K562 (cell line): ENCODE results near the gene PEDS1. TPM values are rescaled to one million over a fixed set of nuclear protein-coding genes. Genes with fewer than 3 reads are reported as not detected.

Experiments used
- BACH1 ChIP-seq: fragments of 200-800 bp; sonication (Bioruptor generic); IDR thresholded peaks from 2 replicates; pipeline ENCODE4 v1.6.1; 2016; ENCODE audit warnings: missing genetic modification characterization, missing compliant biosample characterization
- CAMTA2 ChIP-seq: fragments of 250-450 bp; sonication (Bioruptor Pico); conservative IDR thresholded peaks from 2 replicates; pipeline ENCODE4 v1.5.1; 2022
- ERF ChIP-seq: fragments of 450-650 bp; formaldehyde crosslinking; IDR thresholded peaks from 2 replicates; pipeline ENCODE4 v1.4.0; 2020; ENCODE audit warnings: mild to moderate bottlenecking, mixed read lengths
- FIP1L1 ChIP-seq: fragments of 200-400 bp; formaldehyde crosslinking; IDR thresholded peaks from 2 replicates; pipeline ENCODE4 v1.6.1; 2018; ENCODE audit warnings: mild to moderate bottlenecking, low read depth, low read length; ENCODE audit not compliant: poor library complexity, severe bottlenecking
- JUNB ChIP-seq: fragments of 450-650 bp; formaldehyde crosslinking; conservative IDR thresholded peaks from 2 replicates; pipeline ENCODE4 v1.4.0; 2020; ENCODE audit warnings: mild to moderate bottlenecking
- PKNOX1 ChIP-seq: fragments of 450-650 bp; IDR thresholded peaks from 2 replicates; pipeline ENCODE4 v1.6.1; 2016
- PML ChIP-seq: IDR thresholded peaks from 2 replicates; pipeline ENCODE4 v1.6.1; 2012; ENCODE audit warnings: low read length, inconsistent platforms
- SMARCE1 ChIP-seq: fragments of 450-650 bp; IDR thresholded peaks from 2 replicates; pipeline ENCODE4 v1.7.1; 2016; ENCODE audit warnings: mild to moderate bottlenecking
- TAL1 ChIP-seq: fragments of 450-650 bp; IDR thresholded peaks from 2 replicates; pipeline ENCODE4 v1.6.1; 2016; ENCODE audit warnings: mild to moderate bottlenecking
- TCF15 ChIP-seq: fragments of 250-450 bp; sonication (Bioruptor Pico); IDR thresholded peaks from 2 replicates; pipeline ENCODE4 v1.8.0; 2022; ENCODE audit warnings: moderate library complexity, mild to moderate bottlenecking, inconsistent platforms
- TFE3 ChIP-seq: fragments of 450-650 bp; formaldehyde crosslinking; IDR thresholded peaks from 2 replicates; pipeline ENCODE4 v1.4.0; 2020; ENCODE audit warnings: mild to moderate bottlenecking, mixed read lengths
- XRCC3 ChIP-seq: fragments of 450-650 bp; IDR thresholded peaks from 2 replicates; pipeline ENCODE4 v1.6.1; 2017; ENCODE audit warnings: mild to moderate bottlenecking, moderate library complexity
- polyA plus RNA-seq, 8 experiments: library from polyadenylated mRNA; depleted of rRNA in 4 of 8; stranded (reverse) in 5 of 8; unstranded in 3 of 8; fragments of >200 nt; fragmentation: Nextera tagmentation in 2 of 8; fragmentation: Illumina TruSeq in 1 of 8; extraction: Ambion mirVana in 2 of 8; extraction: Trizol in 1 of 8; gene quantifications; 2 replicates each; pipeline versions ENCODE4 v1.2.1 to v1.2.3, GENCODE V29; 2011 to 2014; ENCODE audit warnings: inconsistent platforms in 1 of 8, missing spikeins in 1 of 8
- total RNA-seq, 7 experiments: library from RNA; depleted of rRNA in 6 of 7; stranded (reverse); fragments of >200 nt in 6 of 7; fragmentation: Illumina TruSeq in 2 of 7; extraction: Trizol in 2 of 7; gene quantifications; 2 replicates each; pipeline versions ENCODE4 v1.2.1 to v1.2.3, GENCODE V29; 2011 to 2021; ENCODE audit warnings: low replicate concordance in 1 of 7
- TF ChIP-seq, protein P1 (sequence below): fragments of 450-650 bp; IDR thresholded peaks from 2 replicates; pipeline ENCODE4 v1.6.1; 2016; ENCODE audit warnings: mild to moderate bottlenecking, moderate library complexity

Gene PEDS1
- total and polyA plus RNA-seq, 9 of the 15 experiments (the other 6 are each of a cell fraction or from before 2014, with no cell fraction given), result 2.9 to 38.5 (median 24.2) TPM

DNA sequence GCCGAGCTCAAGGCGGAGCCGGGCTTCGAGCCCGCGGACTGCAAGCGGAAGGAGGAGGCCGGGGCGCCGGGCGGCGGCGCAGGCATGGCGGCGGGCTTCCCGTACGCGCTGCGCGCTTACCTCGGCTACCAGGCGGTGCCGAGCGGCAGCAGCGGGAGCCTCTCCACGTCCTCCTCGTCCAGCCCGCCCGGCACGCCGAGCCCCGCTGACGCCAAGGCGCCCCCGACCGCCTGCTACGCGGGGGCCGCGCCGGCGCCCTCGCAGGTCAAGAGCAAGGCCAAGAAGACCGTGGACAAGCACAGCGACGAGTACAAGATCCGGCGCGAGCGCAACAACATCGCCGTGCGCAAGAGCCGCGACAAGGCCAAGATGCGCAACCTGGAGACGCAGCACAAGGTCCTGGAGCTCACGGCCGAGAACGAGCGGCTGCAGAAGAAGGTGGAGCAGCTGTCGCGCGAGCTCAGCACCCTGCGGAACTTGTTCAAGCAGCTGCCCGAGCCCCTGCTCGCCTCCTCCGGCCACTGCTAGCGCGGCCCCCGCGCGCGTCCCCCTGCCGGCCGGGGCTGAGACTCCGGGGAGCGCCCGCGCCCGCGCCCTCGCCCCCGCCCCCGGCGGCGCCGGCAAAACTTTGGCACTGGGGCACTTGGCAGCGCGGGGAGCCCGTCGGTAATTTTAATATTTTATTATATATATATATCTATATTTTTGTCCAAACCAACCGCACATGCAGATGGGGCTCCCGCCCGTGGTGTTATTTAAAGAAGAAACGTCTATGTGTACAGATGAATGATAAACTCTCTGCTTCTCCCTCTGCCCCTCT is 38.2 kb upstream of the PEDS1 start (continued):
- TF ChIP-seq TFE3 (no peak), JUNB (CRISPR knock-in tag) (no peak), ERF (peak; percentile 81; the same call in 1 of the 2 replicates), TAL1 (no peak), SMARCE1 (no peak), FIP1L1 (peak; percentile 95), PML (no peak), CAMTA2 (CRISPR knock-in tag) (no peak), PKNOX1 (no peak), XRCC3 (no peak), TCF15 (no peak), BACH1 (no peak)
- TF ChIP-seq, protein P1, sequence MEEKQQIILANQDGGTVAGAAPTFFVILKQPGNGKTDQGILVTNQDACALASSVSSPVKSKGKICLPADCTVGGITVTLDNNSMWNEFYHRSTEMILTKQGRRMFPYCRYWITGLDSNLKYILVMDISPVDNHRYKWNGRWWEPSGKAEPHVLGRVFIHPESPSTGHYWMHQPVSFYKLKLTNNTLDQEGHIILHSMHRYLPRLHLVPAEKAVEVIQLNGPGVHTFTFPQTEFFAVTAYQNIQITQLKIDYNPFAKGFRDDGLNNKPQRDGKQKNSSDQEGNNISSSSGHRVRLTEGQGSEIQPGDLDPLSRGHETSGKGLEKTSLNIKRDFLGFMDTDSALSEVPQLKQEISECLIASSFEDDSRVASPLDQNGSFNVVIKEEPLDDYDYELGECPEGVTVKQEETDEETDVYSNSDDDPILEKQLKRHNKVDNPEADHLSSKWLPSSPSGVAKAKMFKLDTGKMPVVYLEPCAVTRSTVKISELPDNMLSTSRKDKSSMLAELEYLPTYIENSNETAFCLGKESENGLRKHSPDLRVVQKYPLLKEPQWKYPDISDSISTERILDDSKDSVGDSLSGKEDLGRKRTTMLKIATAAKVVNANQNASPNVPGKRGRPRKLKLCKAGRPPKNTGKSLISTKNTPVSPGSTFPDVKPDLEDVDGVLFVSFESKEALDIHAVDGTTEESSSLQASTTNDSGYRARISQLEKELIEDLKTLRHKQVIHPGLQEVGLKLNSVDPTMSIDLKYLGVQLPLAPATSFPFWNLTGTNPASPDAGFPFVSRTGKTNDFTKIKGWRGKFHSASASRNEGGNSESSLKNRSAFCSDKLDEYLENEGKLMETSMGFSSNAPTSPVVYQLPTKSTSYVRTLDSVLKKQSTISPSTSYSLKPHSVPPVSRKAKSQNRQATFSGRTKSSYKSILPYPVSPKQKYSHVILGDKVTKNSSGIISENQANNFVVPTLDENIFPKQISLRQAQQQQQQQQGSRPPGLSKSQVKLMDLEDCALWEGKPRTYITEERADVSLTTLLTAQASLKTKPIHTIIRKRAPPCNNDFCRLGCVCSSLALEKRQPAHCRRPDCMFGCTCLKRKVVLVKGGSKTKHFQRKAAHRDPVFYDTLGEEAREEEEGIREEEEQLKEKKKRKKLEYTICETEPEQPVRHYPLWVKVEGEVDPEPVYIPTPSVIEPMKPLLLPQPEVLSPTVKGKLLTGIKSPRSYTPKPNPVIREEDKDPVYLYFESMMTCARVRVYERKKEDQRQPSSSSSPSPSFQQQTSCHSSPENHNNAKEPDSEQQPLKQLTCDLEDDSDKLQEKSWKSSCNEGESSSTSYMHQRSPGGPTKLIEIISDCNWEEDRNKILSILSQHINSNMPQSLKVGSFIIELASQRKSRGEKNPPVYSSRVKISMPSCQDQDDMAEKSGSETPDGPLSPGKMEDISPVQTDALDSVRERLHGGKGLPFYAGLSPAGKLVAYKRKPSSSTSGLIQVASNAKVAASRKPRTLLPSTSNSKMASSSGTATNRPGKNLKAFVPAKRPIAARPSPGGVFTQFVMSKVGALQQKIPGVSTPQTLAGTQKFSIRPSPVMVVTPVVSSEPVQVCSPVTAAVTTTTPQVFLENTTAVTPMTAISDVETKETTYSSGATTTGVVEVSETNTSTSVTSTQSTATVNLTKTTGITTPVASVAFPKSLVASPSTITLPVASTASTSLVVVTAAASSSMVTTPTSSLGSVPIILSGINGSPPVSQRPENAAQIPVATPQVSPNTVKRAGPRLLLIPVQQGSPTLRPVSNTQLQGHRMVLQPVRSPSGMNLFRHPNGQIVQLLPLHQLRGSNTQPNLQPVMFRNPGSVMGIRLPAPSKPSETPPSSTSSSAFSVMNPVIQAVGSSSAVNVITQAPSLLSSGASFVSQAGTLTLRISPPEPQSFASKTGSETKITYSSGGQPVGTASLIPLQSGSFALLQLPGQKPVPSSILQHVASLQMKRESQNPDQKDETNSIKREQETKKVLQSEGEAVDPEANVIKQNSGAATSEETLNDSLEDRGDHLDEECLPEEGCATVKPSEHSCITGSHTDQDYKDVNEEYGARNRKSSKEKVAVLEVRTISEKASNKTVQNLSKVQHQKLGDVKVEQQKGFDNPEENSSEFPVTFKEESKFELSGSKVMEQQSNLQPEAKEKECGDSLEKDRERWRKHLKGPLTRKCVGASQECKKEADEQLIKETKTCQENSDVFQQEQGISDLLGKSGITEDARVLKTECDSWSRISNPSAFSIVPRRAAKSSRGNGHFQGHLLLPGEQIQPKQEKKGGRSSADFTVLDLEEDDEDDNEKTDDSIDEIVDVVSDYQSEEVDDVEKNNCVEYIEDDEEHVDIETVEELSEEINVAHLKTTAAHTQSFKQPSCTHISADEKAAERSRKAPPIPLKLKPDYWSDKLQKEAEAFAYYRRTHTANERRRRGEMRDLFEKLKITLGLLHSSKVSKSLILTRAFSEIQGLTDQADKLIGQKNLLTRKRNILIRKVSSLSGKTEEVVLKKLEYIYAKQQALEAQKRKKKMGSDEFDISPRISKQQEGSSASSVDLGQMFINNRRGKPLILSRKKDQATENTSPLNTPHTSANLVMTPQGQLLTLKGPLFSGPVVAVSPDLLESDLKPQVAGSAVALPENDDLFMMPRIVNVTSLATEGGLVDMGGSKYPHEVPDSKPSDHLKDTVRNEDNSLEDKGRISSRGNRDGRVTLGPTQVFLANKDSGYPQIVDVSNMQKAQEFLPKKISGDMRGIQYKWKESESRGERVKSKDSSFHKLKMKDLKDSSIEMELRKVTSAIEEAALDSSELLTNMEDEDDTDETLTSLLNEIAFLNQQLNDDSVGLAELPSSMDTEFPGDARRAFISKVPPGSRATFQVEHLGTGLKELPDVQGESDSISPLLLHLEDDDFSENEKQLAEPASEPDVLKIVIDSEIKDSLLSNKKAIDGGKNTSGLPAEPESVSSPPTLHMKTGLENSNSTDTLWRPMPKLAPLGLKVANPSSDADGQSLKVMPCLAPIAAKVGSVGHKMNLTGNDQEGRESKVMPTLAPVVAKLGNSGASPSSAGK, result no peak
